CD4-positive, CD25-positive, alpha-beta regulatory T cell (primary cell): ENCODE data around the gene EMX1. TPM values are rescaled to one million over a fixed set of nuclear protein-coding genes. Genes with fewer than 3 reads are reported as not detected.
A peak's percentile ranks its signal among the peaks of the same experiment; 100 is the strongest.

Experiments
- ATAC-seq, 2 donors: fragments of 150-1000 bp; cut with Tn5 transposase; one replicate each; pipeline ENCODE4 v1.10.0; 2021; ENCODE audit warnings: low read depth in 2 of 2, moderate number of reproducible peaks in 2 of 2, moderate library complexity in 1 of 2
- DNase-seq, 3 donors: peaks; one replicate each; pipeline versions ENCODE4 v3.0.0 to v3.0.0-alpha.2; 2012 to 2022; ENCODE audit warnings: mixed read lengths in 1 of 3
- H3K27ac ChIP-seq: one replicate; pipeline ENCODE4 v1.7.0; 2013; ENCODE audit warnings: mild to moderate bottlenecking, low read length; ENCODE audit not compliant: insufficient read depth, poor library complexity, severe bottlenecking
- H3K27me3 ChIP-seq: one replicate; pipeline ENCODE4 v1.7.0; 2013; ENCODE audit warnings: low read length; ENCODE audit not compliant: control insufficient read depth, insufficient read depth
- H3K36me3 ChIP-seq: one replicate; pipeline ENCODE4 v1.7.0; 2013; ENCODE audit warnings: mild to moderate bottlenecking, low read length, moderate library complexity; ENCODE audit not compliant: control insufficient read depth, insufficient read depth
- H3K4me1 ChIP-seq: 2 replicates; pipeline ENCODE4 v1.7.0; 2013; ENCODE audit warnings: mild to moderate bottlenecking, low read length; ENCODE audit not compliant: insufficient read depth, control insufficient read depth, poor library complexity, severe bottlenecking
- H3K4me3 ChIP-seq: one replicate; pipeline ENCODE4 v1.7.0; 2013; ENCODE audit warnings: low read depth, mild to moderate bottlenecking, low read length, moderate library complexity
- H3K9me3 ChIP-seq, 2 experiments: 1 replicate in 1 of 2; 2 replicates in 1 of 2; pipeline ENCODE4 v1.7.0; 2013; ENCODE audit warnings: low read length in 2 of 2, mild to moderate bottlenecking in 1 of 2, moderate library complexity in 1 of 2; ENCODE audit not compliant: control insufficient read depth in 2 of 2
- H3K27ac Mint-ChIP-seq, 3 donors: one replicate each; pipeline ENCODE4 v1.8.0; 2020 to 2022; ENCODE audit warnings: mild to moderate bottlenecking in 3 of 3, mixed read lengths in 3 of 3, moderate library complexity in 2 of 3
- H3K27me3 Mint-ChIP-seq: one replicate; pipeline ENCODE4 v1.8.0; 2022; ENCODE audit warnings: mild to moderate bottlenecking, mixed read lengths
- H3K36me3 Mint-ChIP-seq: one replicate; pipeline ENCODE4 v1.8.0; 2020; ENCODE audit warnings: mixed read lengths
- H3K4me1 Mint-ChIP-seq, 4 donors: one replicate each; pipeline ENCODE4 v1.8.0; 2020 to 2022; ENCODE audit warnings: mixed read lengths in 4 of 4, mild to moderate bottlenecking in 1 of 4
- H3K4me3 Mint-ChIP-seq, 4 donors: one replicate each; pipeline ENCODE4 v1.8.0; 2020 to 2022; ENCODE audit warnings: mild to moderate bottlenecking in 4 of 4, mixed read lengths in 4 of 4, moderate library complexity in 3 of 4
- H3K9me3 Mint-ChIP-seq, 7 donors: one replicate each; pipeline ENCODE4 v1.8.0; 2020 to 2022; ENCODE audit warnings: mixed read lengths in 7 of 7, mild to moderate bottlenecking in 3 of 7, moderate library complexity in 2 of 7
- polyA plus RNA-seq, 4 donors: library from polyadenylated mRNA; unstranded; fragments of 300-500 nt; fragmentation: Illumina TruSeq; gene quantifications; one replicate each; pipeline ENCODE4 v1.2.3, GENCODE V29; 2021
- total RNA-seq: library from RNA; stranded (reverse); gene quantifications from one replicate; pipeline ENCODE4 v1.2.3, GENCODE V29; 2022

The EMX1 gene
- total and polyA plus RNA-seq, 5 donors from 2014 or later, result not detected

DNA sequence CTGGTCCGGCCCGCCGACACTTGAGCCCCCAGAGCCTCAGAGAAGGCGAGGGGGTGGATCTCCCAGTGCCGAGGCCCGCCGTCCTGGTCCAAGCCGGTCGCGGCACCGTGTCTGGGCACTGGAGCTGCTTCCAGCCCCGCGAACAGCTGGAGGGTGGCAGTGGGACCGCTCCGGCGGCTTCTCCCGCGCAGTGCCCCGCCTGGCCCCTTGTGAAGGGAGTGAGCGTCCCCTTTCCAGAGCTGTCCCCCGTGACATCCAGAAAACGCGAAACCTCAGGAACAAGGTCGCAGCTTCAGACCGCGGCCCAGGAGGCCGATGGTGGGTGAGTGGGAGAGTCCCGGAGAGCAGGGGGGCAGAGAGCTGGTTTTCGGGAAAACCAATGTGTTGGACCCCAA lies 579 bp upstream of the EMX1 start:
- H3K36me3 ChIP-seq, result no peaks in the 10 kb centered on the region
- H3K4me3 ChIP-seq, result peak overlapping the region; percentile 44
- DNase-seq, result no peak
- peak overlapping the region; percentile 72 to 84 (median 82) for H3K4me3 Mint-ChIP-seq
- H3K9me3 Mint-ChIP-seq, result peaks cover 0 to 3% (median 0%) of the 10 kb centered on the region in 7 donors
- H3K4me1 Mint-ChIP-seq, result peaks cover 4 to 44% (median 13%) of the 10 kb centered on the region in 4 donors
- peaks cover 36% of the 10 kb centered on the region for H3K27me3 ChIP-seq
- no peaks in the 10 kb centered on the region for H3K36me3 Mint-ChIP-seq
- no peak overlapping the region for H3K27ac Mint-ChIP-seq
- peaks cover 49% of the 10 kb centered on the region for H3K4me1 ChIP-seq
- H3K9me3 ChIP-seq, result no peaks in the 10 kb centered on the region
- no peak overlapping the region for H3K27ac ChIP-seq
- ATAC-seq, result no peak
- peaks cover 85% of the 10 kb centered on the region for H3K27me3 Mint-ChIP-seq

DNA sequence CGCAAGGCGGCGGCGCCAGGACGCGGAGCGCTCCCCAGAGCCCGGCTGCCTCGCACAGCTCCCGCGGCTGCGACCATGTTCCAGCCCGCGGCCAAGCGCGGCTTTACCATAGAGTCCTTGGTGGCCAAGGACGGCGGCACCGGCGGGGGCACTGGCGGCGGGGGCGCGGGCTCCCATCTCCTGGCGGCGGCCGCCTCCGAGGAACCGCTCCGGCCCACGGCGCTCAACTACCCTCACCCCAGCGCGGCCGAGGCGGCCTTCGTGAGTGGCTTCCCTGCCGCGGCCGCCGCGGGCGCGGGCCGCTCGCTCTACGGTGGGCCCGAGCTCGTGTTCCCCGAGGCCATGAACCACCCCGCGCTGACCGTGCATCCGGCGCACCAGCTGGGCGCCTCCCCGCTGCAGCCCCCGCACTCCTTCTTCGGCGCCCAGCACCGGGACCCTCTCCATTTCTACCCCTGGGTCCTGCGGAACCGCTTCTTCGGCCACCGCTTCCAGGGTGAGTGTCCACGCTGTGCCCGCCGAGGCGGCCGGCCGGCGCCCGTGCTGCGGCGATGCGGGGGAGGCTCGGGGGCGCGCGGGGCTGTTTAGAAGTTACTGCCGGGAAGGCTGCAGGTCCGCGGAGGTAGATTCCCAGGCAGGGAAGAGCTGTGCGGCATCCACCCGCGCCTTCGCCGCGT lies 696 bp downstream of the EMX1 start:
- DNase-seq, result peak in 1 of 3 donors; percentile 16
- H3K4me3 ChIP-seq, result no peak overlapping the region
- no peaks in the 10 kb centered on the region for H3K36me3 Mint-ChIP-seq
- no peaks in the 10 kb centered on the region for H3K36me3 ChIP-seq
- no peaks in the 10 kb centered on the region for H3K9me3 ChIP-seq
- peaks cover 4 to 48% (median 16%) of the 10 kb centered on the region in 4 donors for H3K4me1 Mint-ChIP-seq
- H3K4me1 ChIP-seq, result peaks cover 49% of the 10 kb centered on the region
- H3K27me3 Mint-ChIP-seq, result peaks cover 86% of the 10 kb centered on the region
- H3K4me3 Mint-ChIP-seq, result peak overlapping the region in 1 of 4 donors; percentile 67
- peaks cover 0 to 4% (median 0%) of the 10 kb centered on the region in 7 donors for H3K9me3 Mint-ChIP-seq
- H3K27ac ChIP-seq, result no peak overlapping the region
- H3K27me3 ChIP-seq, result peaks cover 44% of the 10 kb centered on the region
- H3K27ac Mint-ChIP-seq, result no peak overlapping the region
- ATAC-seq, result no peak

DNA sequence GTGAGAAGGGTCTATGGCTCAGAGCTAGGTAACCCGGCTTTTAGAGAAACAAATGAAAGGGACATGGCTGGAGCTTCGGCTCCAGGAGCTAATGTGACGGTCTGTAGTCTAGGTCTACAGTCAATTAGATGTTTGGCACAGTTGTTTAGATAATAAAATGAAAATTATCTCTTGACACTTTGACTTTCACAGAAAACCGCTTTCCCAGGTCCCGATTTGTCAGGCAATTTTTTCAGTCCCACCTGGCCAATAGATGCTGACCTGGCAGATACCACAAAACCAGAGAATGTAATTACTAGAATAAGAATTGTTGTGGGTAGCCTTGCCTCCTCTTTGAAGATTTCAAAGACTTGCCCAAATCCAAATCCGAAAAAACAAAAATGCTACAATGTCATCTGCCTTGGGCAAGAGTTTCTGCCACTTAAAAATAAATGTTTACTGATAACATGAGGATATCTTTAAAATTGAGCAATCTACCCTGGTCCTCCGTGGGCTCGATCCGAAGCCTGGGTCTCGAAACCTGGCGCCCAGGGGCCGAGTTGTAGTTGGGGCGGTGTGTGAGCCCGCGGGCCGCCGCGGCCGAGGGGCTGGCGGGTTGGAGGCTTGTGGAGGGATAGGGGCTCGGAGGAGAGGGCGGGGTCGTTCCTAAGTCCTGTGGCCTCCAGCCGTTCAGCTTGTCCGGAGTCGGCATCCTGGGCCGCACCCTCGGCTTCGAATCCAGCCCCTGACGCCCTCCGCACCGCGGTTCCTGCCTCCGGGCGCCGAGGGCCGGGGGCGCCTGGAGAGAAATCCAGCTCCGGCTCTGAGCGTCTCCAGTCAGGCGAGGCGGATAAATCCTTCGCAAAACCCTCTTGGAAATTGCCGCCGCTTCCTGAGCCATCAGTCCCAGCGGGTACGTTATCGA lies 2.3 kb downstream of the EMX1 start:
- peaks cover 33% of the 10 kb centered on the region for H3K27me3 ChIP-seq
- H3K4me1 ChIP-seq, result peaks cover 55% of the 10 kb centered on the region
- H3K4me3 ChIP-seq, result no peak overlapping the region
- Mint-ChIP-seq H3K27ac (no peak overlapping the region), H3K4me3 (peak overlapping the region; percentile 27 to 53 (median 42)), H3K36me3 (no peaks in the 10 kb centered on the region), H3K4me1 (peaks cover 1 to 49% (median 14%) of the 10 kb centered on the region in 4 donors), H3K27me3 (peaks cover 79% of the 10 kb centered on the region), H3K9me3 (peaks cover 0 to 4% (median 0%) of the 10 kb centered on the region in 7 donors)
- no peaks in the 10 kb centered on the region for H3K9me3 ChIP-seq
- no peaks in the 10 kb centered on the region for H3K36me3 ChIP-seq
- DNase-seq, result no peak
- H3K27ac ChIP-seq, result no peak overlapping the region
- no peak for ATAC-seq

DNA sequence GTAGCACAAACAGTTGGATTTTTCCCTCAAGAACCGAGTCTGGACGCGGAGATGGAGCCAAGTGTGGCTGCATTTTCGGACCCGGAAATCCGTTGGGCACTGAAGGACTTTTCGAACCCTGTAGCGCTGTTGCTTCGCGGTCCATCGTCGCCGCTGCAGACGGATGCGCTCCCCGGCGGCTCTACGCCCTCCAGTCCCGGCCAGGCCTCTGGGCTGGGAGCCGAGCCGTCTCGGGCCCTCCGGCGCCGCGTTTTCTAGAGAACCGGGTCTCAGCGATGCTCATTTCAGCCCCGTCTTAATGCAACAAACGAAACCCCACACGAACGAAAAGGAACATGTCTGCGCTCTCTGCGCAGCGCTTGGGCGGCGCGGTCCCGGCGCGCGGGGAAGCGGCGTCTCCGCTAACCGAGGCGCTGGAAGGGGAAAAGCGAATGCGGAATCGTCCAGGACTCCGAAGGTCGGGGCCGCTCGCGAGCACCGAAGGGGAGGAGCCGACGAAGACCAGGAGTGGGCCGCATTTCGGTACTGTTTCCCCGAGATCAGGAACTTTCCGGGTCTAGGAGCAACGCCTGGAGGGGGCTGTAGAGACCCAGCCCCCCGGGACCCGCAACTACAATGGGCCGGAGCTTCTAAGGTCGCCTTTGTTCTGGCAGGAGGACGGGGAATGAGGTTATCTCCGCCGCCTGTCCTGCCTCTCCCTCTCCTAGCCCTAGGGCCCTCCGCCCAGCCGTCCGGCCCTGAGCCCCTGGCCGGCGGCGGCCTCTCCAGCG lies 3.2 kb downstream of the EMX1 start:
- Mint-ChIP-seq H3K4me1 (peaks cover 0 to 48% (median 12%) of the 10 kb centered on the region in 4 donors), H3K9me3 (peaks cover 0 to 5% (median 0%) of the 10 kb centered on the region in 7 donors), H3K4me3 (peak overlapping the region in 2 of 4 donors; percentile 67 to 74), H3K36me3 (no peaks in the 10 kb centered on the region), H3K27me3 (peaks cover 71% of the 10 kb centered on the region), H3K27ac (no peak overlapping the region)
- peaks cover 50% of the 10 kb centered on the region for H3K4me1 ChIP-seq
- H3K9me3 ChIP-seq, result no peaks in the 10 kb centered on the region
- no peaks in the 10 kb centered on the region for H3K36me3 ChIP-seq
- DNase-seq (peak in 2 of 3 donors; percentile 12 to 27), ATAC-seq (no peak)
- no peak overlapping the region for H3K27ac ChIP-seq
- no peak overlapping the region for H3K4me3 ChIP-seq
- peaks cover 32% of the 10 kb centered on the region for H3K27me3 ChIP-seq

DNA sequence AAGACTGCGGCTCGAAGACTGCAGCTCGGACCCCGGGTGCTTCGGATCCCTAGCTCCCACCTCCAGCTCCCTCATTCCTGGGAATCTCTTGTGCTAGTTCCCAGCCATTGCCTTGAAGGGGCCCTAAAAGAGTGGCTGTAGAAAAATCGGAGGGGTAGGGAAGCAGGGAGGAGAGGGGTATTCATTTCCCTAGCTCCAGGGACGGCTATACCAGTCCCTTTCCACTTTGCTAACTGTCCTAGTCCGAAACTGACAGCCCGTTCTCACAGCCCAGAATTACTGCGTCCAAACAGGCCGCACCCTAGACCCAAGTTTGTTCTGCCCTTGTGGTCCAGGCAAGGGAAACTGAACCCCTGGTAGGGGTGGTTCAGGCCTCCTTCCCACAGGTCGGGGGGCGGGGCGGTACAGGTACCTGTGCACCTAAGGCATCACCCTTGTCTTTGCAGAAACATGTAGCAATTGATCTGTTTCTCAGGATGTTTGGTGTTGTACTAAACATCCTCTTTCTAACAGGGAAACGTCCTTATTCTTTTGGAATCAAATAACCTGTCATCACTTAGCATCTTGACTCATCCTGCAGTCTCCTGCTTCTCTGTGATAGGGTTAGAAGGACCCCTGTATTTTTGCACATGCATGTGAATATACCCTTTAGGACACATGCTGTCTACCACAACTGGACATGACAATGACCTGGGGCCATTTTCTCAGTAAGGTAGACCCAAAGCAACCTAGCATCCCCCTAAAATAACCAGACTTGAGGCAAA lies 4.0 kb downstream of the EMX1 start:
- peaks cover 0 to 48% (median 13%) of the 10 kb centered on the region in 4 donors for H3K4me1 Mint-ChIP-seq
- DNase-seq, result no peak
- H3K27me3 Mint-ChIP-seq, result peaks cover 65% of the 10 kb centered on the region
- Histone ChIP-seq H3K27ac (no peak overlapping the region), H3K4me3 (no peak overlapping the region), H3K9me3 (no peaks in the 10 kb centered on the region), H3K4me1 (peaks cover 43% of the 10 kb centered on the region), H3K36me3 (no peaks in the 10 kb centered on the region), H3K27me3 (peaks cover 35% of the 10 kb centered on the region)
- peaks cover 0 to 5% (median 0%) of the 10 kb centered on the region in 7 donors for H3K9me3 Mint-ChIP-seq
- no peaks in the 10 kb centered on the region for H3K36me3 Mint-ChIP-seq
- H3K27ac Mint-ChIP-seq, result no peak overlapping the region
- H3K4me3 Mint-ChIP-seq, result peak overlapping the region in 2 of 4 donors; percentile 20 to 30
- ATAC-seq, result no peak

DNA sequence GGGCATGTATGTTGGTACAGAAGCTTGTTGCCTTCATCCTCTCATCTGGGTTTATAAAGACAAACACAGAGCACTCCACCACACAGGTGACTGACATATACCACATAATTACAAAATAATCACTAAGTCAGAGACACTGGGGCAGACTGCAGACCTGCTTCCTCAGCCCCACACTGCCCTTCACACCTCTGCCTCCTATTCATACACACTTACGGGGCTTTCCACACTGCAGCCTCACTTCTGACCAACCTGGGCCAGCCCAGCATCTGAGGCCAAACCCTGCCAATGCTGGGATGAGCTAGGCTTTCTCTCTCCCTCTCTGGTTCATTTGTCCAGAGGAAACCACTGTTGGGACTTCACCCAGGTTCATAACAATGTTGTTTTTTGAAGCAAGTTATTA lies 4.5 kb downstream of the EMX1 start:
- Mint-ChIP-seq H3K4me1 (peaks cover 0 to 44% (median 14%) of the 10 kb centered on the region in 4 donors), H3K27me3 (peaks cover 59% of the 10 kb centered on the region), H3K9me3 (peaks cover 0 to 5% (median 0%) of the 10 kb centered on the region in 7 donors), H3K36me3 (no peaks in the 10 kb centered on the region), H3K4me3 (peak overlapping the region in 1 of 4 donors; percentile 30), H3K27ac (no peak overlapping the region)
- ATAC-seq, result no peak
- H3K4me3 ChIP-seq, result no peak overlapping the region
- H3K4me1 ChIP-seq, result peaks cover 37% of the 10 kb centered on the region
- no peaks in the 10 kb centered on the region for H3K9me3 ChIP-seq
- no peak overlapping the region for H3K27ac ChIP-seq
- no peaks in the 10 kb centered on the region for H3K36me3 ChIP-seq
- H3K27me3 ChIP-seq, result peaks cover 41% of the 10 kb centered on the region
- DNase-seq, result no peak
